Activated effector memory CD4-positive, alpha-beta T cell treated with Interleukin-2 at 50 U/mL for 16 hours (primary cell): ENCODE data around the gene FLT3.
"Not testable (repeated sequence)": the region's sequence is repeated elsewhere in the genome, so short reads cannot be mapped to it uniquely, and the experiment has no call there.

Experiments used
- DNase-seq: peaks from one replicate; pipeline ENCODE4 v3.0.0-alpha.2; 2020

Gene FLT3

DNA sequence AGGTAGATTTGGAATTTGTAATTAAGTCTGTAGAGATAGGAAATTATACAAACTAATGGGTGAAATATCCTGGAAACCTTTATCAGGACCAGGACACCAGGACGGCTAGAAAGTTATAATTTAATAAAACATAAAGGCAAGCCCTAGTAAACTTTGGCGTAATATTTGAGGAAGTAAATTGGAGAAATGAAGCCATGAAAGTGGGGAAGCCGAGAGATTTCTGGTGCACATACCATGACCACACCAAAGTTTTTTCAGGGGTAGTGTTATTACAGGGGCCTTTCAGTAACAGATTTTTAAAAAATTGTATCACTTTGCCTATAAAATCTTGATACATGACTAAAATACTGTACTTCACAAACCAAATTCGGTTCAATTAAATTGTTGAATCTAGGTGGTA, 57.2 kb downstream of the FLT3 start:
- no peak for DNase-seq

DNA sequence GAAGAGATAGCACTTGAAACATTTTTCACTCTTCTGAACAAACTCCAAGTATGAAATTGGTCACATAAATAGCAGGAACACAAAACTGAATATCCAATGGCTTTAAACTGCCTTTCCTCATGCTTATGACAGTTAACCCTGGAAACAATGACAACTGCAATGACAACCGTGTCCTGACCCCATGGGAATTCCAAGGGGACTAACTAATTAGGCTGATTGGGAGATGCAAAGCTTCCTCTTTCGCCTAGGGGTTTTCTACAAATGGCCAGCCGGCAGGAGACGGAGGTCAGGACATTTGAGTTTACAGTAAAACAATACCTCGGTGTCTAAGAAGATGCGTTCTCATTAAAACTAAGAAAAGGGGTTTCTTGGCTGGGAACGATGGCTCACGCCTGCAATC, 58.9 kb downstream of the FLT3 start:
- no peak for DNase-seq

DNA sequence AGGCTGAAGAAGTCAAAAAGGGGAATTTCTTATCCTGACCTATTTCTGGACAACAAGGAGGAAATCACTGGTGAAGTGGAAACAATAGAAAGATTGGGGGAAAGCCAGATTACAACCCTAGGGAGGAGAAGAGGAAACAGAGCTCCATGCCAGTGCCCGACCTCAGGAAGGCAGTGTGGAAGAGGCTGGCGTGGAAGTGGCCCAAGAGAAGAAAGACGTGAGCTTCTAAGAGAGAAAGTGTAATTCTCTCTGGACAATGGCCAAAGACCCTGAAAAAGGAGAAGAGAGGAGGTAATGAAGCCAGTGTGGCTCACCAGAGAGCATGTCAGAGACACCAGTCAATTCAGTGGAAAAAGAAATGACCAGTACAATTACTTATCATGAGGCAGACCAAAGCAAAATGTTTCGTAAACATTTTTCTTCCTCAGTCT, 59.3 kb downstream of the FLT3 start:
- DNase-seq: no peak

DNA sequence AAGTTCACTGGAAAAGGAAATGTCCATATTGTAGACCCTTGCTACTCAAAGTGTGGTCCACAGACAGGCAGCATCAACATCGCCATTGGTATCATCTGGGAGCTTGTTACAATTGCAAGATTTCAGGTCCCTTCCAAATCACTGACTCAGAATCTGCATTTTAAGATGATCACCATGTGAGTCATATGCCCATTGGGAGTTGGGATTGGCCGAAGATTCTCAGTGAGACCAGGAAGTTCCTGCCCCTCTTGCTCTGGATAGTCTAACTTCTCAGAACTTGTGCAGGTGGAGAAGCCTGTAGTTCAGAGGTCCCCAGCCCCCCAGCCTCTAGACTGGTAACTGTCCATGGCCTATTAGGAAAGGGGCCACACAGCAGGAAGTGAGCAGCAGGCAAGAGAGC, 63.0 kb downstream of the FLT3 start:
- DNase-seq: no peak

DNA sequence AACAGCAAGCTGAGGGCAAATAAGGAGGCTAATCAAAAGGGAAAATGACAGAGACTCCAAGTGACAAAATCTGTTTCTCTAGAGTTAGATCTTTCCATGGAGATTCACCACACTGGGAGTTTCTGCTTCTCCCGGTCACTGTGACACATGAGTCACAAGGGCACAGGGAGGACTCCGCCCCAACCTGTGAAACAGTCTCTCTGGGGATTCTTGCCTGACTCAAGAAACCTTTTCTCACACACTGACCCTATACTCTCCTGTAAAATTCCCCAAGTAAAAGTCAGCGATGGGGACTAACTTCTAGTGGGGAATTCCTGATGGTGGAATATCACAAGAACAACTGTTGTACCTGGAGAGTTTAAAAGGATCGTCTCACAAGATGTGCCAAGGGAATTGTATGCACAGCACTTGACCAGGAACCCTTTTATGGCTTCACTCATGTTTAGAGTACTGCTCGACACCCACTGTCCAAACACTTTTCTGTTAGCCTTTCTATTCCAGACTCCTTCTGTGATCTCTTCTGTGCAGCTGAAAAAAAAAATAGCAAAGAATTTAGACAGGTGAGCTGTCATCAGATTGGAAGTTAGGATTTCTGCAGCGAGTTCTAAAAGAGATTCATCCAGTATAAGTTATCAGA, 65.1 kb downstream of the FLT3 start:
- no peak for DNase-seq

DNA sequence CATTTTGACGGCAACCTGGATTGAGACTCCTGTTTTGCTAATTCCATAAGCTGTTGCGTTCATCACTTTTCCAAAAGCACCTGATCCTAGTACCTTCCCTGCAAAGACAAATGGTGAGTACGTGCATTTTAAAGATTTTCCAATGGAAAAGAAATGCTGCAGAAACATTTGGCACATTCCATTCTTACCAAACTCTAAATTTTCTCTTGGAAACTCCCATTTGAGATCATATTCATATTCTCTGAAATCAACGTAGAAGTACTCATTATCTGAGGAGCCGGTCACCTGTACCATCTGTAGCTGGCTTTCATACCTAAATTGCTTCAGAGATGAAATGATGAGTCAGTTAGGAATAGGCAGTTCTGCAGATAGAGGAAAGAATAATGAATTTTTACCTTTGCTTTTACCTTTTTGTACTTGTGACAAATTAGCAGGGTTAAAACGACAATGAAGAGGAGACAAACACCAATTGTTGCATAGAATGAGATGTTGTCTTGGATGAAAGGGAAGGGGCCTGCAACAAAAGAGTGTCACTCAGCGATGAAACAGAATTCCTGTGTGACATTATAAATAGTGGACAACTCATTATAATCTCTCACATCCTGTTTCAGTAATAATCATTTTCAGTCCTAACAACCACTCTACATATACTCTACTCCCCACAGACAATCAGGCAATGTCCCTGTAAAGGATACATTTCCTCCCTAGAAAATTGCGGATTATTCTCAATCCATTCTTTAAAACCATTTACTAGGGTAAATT, 66.3 kb downstream of the FLT3 start:
- no peak for DNase-seq

DNA sequence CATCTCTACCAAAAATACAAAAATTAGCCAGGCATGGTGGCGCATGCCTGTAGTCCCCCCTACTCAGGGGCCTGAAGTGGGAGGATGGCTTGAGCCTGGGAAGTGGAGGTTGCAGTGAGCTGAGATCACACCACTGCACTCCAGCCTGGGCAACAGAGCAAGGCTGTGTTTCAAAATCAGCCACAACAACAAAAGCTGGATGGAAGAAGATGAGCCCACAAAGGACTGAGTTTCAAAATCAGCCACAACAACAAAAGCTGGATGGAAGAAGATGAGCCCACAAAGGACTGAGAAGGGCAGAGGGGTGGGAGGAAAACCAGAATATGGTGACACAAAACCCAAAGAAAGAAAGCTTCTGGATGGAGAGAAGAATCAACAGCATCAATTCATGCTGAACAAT, 67.9 kb downstream of the FLT3 start:
- DNase-seq: not testable (repeated sequence)

DNA sequence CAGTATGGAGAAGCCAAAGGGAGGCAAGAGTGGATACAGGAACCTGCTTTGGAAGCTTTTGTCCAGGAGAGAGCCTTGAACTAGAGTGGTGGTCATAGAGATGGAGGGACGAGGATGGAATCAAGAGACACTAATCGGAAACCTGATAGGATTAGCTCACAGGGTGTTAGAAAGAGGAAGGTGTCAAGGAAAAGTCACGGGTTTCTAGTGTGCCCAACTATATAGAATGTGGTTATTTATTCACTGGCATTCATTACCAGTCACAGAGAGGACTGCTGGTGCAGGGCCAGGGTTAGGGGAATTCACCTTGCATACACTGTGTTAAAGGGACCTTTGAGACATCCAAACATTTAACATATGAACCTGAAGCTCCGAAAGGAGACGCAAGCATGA, 68.5 kb downstream of the FLT3 start:
- DNase-seq: no peak

DNA sequence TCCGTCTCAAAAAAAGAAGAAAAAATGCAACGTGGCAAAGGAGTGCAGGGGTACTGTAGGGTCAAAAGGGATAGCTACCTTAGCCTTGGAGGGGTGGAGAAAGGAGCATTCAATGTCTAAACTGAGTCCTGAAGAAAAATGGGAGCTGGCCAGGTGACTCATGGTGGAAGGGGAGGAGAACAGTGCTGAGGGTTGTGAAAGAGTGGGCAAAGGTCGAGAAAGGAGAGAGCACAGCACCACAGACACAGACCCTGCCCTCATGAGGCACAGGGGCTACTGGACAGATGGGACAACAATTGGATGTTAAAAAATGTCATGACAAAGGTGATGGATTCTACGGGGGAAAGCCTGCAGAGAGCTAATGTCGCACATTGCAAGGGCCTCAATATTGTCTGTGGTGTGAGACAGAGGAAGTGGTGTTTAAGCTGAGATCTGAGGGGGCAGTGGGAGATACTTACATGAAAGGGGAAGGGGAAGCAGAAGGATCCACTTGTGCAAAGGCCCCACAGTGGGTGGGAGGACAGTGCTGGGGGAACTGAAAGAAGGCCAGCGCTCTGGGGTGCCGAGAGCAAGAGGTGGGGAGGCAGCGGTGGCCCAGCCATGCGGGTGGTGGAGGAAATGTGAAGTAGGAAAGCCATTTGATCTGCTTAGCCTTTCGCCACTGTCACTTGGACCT, 69.0 kb downstream of the FLT3 start:
- no peak for DNase-seq

DNA sequence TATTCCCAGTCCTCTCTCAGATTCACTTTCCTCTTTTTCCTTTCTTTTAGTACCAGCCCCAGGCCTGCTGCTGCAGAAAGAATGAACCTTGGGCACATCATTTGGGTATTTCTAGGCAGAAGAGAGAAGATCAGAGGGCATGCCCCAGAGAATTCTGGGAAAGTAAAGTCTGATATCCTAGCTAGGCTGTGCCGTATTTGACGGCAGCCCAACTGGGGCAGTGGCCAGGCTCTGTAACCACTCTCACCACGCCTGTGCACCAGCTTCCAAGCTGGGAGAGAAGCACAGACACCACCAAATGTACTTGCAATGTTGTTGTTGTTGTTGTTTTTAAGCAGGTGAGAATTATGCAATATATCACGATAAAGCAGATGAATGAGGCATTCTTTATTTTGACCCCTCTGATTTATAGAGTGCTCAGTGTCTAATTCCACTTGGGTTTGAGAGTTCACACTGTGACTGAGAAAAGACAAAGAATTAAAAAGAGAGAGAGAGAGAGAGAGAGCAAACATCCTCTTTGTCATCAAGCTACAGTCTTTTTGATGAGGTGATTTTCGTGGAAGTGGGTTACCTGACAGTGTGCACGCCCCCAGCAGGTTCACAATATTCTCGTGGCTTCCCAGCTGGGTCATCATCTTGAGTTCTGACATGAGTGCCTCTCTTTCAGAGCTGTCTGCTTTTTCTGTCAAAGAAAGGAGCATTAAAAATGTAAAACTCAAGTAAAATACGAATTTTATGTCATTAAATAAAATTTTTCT, 72.6 kb downstream of the FLT3 start:
- no peak for DNase-seq

DNA sequence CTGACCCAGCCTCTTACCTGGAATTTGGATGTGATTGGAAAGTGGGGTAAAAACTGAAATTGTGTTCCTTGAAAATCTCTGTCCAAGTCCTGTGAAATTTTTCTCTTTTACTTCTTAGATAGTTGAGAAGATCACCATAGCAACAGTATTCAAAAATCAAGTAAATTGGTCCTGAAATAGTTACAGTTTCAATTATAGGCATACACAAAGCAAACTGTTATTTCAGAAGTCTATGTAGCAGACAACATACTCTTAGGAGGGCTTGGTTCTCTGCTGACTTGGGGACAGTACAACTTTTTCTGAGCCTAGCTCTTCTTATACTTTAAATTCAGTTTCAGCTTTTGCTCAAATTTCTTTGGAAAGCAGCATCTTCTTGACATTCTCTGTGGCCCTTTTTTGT, 73.3 kb downstream of the FLT3 start:
- no peak for DNase-seq

DNA sequence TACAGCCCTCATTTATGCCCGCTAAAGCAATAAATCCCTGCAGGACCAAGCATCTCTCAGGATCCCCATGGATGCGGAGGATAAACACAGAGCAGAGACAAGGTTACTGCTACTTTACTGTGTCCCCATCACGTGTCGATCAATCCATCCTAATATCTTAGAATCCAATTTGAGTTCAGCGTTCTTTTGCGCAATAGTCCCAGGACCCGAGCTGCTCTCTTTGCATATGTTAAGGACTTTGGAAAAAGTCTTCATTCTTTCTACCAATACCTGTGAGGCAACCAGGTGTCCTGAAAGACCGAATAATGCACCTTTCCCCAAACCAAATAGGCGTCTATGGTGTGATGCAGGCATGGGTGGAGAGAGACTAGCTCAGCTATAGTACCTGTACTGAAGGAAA, 73.9 kb downstream of the FLT3 start:
- no peak for DNase-seq

DNA sequence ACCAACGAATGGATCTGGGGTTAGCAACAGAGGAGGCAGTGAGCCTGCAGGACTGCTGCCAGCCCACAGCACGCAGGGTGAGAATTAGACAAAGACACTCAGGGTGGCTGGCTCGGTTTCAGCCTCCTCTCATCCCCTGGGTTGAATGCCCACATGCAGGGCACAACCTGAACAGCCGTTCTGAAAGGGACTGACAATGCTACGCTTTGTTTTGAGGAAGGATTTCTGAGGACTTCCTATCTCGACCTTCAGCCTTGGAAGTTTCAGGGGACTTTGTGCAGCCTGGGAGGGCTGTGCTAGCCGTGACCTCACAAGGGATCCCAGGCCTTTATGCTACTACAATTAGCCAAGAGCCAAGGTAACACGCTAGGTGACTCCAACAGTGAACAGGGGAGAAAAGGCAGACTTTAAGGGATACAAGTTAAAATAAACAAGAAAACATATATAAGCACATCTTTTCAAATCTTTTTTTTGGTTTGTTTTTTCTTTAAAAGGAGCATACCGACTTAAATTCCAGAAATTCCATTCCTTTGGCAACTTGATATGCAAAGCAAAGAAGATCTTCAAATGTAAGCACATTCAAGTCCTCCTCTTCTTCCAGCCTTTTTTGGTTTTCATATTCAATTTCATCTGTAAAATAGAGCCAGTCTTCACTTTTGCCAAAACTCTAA, 77.4 kb downstream of the FLT3 start:
- no peak for DNase-seq

DNA sequence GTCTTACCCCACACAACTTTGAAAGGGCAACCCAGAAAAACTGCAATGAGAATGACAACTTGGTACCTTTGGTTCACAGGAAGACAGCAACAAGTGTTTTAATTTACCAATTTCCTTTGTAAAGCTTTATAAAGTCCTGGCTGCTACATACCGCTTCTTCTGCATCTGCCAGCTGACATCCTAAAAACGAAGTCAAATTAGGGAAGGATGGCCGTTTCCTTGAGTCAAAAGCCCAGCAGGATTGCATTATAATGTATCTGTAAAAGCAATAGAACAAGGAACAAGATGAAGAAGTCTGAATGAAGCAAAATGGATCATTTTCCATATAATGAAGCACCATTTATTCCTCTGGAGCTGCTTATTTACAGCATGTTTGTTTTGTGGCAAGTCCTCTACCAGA, 86.1 kb downstream of the FLT3 start:
- no peak for DNase-seq

DNA sequence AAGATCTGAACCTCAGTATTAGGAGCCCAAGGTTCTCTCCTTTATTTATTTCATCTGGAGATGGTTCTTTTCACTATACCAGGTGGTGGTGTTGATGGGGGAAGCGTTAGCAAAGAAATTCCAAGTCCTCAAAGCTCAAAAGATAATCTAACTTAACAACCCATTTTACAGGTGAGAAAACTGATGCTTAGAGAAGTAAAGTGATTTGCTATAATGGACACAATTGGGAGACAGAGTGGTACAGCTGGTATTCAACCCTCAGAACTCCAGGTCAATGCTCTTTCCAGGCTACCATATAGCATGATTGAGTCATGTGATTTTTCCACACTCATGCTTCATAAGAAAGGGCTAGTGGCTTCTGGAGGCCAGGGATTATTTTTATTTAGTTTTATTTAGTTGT, 86.9 kb downstream of the FLT3 start:
- DNase-seq: no peak

DNA sequence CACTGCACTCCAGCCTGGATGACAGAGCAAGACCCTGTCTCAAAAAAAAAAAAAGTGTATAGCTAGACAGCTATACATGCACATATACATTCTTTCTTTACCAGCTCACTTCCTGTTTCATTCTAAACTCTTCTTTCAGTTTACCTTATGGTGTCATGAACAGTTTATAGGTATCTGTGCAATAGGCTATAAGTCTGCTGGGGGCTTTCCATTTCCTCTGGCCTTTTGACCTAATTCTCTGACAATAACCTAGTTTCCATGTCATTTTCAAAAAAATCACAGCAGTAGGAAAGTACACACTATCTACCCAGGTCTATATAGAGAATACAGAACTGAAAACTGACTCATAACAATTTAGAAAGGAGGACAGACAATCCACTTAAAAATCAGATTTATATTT, 87.5 kb downstream of the FLT3 start:
- no peak for DNase-seq

DNA sequence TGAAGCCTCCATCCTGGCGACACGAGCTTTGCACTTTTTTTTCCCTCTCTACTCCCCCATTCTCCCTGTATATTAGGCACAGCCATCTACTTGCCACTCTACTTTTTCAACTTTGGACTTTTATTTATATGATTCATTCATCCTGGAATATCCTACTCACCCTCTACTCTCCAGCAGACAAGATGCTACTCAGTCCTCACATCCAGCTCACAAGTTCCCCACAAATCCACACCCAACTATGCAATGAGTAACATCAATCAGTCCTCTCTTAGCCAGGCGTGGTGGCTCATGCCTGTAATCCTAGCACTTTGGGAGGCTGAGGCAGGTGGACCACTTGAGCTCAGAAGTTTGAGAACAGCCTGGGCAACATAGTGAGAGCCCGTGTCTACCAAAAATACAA, 88.0 kb downstream of the FLT3 start:
- no peak for DNase-seq

DNA sequence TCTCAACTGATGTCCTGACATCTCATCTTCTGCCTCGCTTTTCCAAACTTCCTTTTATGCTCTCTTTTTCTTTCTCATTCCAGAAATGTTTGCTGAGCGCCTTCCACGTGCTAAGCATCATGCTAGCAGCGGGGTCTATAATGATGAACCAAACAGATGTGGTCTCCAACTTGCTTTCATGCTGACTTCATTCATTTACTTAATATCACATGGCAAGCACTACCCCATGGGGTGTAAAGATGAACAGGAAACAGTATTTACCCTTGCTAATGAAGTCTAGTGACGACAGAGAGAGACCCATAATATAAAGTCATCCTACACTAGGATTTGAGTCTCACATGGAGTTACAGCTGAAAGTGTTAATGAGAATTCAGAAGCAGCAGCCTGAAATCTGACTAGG, 90.3 kb downstream of the FLT3 start:
- no peak for DNase-seq

DNA sequence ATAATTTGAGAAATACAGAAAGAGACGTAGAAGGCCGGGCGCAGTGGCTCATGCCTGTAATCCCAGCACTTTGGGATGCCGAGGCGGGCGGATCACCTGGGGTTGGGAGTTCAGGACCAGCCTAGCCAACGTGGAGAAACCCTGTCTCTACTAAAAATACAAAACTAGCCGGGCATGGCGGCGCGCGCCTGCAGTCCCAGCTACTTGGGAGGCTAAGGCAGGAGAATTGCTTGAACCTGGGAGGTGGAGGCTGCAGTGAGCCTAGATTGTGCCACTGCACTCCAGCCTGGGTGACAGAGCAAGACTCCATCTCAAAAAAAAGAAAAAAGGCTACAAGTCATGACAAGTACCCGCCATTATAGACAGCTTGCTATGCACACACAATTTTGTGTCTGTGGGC, 95.4 kb downstream of the FLT3 start:
- not testable (repeated sequence) for DNase-seq

DNA sequence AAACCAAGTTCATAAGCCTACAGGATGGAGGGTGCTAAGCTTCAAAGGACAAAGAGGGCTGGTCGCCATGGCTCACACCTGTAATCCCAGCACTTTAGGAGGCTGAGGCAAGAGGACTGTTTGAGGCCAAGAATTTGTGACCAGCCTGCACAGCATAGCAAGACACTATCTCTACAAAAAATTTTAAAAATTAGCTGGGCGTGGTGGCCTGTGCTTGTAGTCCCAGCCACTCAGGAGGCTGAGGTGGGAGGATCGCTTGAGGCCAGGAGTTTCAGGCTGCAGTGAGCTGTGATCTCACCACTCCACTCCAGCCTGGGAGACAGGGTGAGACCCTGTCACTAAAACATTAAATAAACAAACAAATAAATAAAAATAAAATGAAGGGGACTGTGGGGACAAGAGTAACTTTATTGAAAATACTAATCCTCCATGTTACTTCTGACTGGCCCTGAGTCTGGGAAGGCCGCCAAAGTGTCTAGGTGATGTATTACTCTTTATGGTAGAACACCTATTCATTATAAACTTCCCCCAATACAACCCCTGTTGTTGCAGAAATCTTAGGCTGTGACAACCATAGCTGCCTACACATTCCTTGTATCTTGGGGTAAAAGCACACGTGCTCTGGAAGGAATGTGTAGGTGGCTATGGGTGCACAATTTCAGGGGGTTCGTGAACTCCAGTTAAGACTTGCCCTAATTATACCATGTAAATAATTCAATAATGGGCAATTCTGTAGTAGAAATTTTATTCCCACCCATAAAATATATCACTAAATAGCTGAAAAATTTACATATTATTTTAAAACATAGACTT, 97.3 kb downstream of the FLT3 start:
- DNase-seq: no peak

DNA sequence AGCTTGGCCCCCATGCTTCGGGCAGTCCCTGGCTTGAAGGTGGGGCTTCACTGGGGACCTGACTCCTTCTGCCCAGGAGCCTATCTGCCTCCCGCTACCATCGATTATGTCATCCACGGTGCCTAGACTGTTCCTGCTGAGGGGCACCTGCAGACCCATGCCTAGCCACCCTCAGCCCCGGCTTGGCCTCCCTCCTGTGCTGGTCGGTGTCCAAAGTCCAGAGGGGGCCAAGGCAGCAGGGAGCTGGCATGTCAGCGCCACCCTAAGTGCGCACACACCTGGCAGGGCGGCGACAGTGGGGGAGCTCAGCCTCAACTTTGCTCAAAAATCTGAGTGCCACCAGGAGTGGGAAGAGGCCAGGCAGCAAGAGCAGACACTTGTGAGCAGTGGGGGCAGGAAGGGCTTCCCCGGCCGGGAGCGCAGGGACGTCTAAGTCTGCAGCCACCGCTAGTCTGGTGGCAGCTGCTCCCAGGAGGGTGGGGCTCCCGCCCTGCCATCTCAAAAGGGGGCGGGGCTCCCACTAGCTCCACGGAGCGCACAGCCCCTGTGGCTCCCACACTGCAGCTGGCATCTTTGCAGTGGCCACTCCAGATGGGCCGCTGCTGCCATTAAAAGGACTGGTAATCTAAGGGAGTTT, 98.4 kb downstream of the FLT3 start:
- DNase-seq: no peak

DNA sequence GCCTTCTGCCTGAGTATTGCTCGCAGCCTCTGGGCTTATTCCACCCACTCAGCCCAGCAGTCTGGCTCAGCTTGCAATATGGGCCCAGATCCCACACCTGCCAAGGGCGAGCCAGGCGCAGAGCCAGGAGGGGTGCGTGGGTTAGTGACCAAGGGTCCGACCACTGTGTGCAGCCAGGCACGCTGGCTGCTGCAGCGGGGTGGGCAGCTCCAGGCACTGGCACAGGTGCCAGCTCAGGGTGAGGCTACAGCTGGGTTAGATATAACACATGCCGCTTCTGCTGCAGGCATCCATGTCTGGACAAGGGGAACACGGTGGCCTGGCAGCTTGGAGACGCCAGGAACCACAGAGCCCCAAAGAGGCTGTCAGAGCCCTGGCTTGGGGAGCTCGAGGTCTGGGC, 99.3 kb downstream of the FLT3 start:
- no peak for DNase-seq
